HG03064 (cell line): ENCODE results near the gene CERS5.
"Not testable (repeated sequence)": the region's sequence is repeated elsewhere in the genome, so short reads cannot be mapped to it uniquely, and the experiment has no call there.

Experiments used
- ATAC-seq: cut with Tn5 transposase; IDR thresholded peaks from one replicate; pipeline ENCODE4 v1.9.1; 2021; ENCODE audit warnings: low read depth; ENCODE audit not compliant: unreplicated experiment

Gene CERS5

DNA sequence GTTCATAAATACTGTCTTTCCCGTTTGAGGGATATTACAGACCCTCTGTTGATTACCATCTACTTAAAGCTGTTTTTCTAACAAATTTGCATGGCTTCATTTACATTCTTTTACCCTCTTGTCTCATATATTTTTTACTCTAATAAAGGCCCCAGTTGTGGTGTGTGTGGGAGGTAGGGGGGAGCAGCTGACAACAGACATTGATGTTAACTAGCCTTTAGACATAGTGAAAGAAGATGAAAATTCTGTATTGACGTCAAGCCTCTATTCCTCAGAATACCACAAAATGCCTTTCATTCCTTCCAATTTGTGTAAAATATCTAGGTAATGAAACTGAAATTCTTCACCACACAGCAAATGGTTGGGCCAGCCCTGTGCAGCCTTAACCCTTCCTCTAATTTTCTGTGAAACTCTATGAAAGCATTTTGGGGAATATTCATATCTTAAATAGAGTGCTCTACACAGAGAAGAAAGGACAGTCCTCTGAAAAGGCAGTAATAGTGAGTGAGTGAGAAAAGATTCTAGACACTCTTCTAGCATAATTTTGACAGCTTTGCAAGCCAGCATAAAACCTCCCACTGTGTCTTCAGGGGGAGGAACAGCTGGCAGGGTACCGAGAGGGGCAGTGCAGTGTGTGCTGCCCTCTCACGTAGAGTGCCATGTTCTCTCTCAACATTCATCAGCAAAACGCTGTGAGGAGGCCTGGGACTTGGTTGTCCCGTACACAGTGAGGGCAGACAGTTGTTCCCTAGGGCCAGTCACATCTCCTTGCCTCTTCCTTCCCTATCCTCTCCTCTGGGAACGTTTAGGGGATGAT, 20.1 kb upstream of the CERS5 start:
- ATAC-seq, result no peak

DNA sequence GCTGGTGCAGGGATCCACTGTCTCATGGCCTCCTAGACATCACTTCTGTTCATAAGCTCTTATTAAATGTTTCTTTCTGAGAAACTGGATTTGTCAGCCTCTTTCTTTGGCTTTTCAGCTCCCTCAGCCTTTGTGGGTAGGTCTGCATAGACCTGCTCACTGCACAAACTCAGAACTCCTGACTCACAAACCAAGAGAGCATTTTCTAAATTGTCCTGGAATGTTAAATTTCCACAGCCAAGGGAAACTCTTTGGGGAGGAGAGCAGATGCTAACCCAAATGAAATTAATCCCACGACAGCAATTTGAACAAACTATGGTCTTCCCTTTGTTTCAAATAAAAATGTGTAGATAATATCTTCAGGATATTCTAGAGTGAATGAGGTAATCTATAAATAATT, 19.5 kb upstream of the CERS5 start:
- ATAC-seq, result no peak

DNA sequence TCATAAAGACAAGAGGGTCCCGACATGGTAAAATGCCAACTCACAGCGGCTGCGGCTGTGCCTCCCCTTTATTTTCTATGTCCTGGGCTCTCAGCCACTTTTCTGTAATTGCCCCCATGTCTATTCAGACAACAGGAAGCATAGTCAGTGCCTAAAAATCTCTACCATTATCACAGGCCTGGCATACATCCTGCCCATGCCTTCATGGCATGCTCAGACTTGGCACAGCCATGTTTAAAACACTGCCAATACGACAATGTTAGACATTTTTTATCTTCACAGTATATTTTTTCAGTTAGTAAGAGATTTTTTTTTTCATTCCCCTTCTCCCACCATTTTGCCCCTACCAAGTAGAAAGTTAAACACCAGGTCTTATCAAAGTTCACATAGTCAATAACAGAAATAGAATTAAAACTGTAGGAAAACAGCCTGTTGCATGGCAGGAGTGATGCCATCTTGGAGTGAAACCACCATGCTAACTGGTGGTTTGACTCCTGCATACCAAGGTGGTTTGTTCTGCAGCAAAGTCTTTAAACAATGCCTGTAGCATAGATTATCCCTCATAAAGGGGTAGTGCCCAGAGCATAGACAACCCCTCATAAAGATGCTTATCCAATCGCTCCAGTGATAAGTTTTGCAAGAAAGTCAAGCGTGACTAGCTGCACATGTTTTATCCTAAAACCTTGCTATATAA, 18.9 kb upstream of the CERS5 start:
- ATAC-seq, result no peak

DNA sequence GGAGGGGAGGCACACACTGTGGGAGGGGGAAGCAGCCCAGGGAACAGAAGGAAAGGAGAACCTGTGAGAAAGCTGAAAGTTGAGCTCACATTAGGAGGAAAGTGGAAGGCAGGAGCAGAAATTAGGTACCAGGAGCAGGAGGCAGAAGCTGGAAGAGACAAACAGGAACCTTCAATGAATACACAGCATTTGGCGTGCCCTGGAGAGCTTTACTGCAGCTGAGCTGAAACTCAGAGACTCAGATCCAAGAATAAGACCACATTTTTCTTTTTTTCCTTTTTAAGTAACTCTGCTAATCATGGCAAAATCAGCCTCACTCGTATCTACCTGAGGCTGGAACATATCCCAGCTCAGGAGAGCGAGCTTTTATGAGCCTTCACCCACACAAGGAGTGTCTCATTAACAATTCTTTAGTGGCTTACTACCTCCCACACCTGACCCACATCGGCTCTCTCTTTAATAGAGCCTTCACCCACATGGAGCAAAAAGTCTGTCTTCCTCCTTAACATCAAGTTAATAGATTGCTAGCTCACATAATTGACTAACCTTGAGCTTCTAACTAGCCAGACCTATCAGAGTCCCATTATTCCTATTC, 18.2 kb upstream of the CERS5 start:
- no peak for ATAC-seq

DNA sequence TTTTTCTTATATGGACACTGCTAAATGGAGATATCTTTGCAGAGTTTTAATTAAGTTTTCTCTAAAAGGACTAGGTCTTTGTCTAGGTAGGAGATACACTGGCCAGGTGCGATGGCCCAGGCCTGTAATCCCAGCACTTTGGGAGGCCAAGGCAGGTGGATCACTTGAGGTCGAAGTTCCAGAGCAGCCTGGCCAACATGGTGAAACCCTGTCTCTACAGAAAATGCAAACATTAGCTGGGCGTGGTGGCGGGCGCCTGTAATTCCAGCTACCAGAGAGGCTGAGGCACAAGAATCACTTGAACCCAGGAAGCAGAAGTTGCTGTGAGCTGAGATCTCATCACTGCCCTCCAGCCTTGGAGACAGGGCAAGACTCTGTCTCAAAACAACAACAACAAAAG, 17.1 kb upstream of the CERS5 start:
- ATAC-seq, result no peak

DNA sequence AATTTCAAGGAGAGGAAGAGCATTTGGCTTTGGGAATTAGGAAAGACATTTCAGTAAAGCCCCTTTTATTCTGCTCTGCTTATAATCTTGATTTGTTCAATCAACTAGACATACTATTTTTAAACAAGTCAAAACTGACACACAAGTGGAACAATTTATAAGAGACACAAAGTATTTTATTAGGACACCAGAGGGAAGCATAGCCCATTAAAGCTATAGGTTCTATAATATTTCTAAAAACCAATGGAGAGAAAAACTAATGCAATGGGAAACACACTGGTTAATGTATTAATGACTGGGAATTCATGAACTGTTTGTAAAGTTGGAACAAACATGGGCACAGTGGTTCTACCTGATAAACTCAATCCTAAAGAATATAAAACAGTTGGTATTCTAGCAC, 15.3 kb upstream of the CERS5 start:
- ATAC-seq, result no peak

DNA sequence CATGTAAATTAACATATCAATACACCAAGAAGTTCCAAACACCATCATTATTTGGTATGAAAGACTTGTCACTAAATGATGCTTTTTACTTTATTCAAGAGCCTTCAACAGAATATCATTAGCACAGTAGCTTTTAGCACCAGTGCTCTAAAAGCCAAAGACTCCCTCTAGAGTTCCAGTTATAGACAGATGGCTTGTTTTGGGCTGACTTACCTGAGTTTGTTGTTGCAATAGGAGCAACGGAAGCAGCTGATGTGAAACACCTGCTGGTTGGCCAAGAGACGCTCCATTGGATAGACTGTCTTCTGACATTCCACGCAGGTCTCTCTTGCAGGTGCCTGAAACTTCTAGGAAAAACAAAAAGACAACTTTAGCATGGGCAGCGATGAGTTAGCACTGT, 14.5 kb upstream of the CERS5 start:
- no peak for ATAC-seq

DNA sequence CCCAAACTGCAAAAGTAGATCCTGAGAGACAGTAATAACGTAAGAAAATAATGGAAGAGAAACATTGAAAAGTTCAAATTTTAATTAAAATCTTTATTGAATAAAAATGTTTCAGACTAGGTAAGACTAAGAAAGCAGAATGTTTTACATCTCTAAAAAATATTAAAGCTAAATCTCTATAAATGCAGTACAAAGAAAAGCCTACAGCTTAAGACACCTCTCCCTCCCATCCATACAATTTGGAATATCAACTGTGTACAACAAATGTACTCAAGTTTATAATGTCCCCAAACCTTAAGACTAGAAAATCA, 8.5 kb upstream of the CERS5 start:
- no peak for ATAC-seq

DNA sequence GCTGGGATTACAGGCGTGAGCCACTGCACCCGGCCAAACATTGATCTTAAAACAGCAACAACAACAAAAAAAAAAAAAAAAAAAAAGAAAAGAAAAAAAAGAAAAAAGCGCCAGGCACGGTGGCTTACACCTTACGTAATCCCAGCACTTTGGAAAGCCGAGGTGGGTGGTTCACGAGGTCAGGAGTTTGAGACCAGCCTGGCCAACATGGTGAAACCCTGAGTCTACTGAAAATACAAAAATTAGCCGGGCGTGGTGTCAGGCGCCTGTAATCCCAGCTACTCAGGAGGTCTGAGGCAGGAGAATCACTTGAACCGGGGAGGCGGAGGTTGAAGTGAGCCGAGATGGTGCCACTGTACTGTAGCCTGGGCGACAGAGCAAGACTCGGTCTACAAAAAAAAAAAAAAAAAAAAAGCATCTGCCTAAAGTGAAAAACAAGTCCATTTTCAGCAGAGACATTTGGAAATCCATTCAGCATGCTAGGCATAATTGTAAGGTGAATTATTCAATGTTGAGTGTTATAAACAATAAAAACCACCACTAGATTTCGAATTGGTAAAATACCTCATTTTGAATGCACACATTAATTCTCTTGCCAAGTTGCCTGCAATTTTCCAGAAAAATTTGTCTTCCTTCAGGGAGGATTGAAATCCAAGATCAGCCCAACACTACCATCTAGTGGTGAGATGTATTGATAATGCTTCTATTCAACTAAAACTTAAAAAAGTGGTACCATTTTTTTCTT, 8.0 kb upstream of the CERS5 start:
- ATAC-seq, result no peak

DNA sequence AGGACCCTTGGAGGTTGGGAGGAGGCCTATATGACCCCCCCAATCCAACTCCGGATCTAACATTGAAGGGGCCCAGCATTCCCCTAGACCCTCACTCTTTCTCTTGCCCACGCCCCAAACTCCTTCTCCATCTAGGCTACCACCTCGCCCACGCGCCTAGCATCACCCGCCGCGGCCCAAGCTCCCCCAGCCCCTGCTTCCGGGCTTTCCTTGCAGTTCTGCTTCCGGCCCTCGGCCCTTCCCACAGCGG, 445 bp downstream of the CERS5 start:
- peak; percentile 30 for ATAC-seq

DNA sequence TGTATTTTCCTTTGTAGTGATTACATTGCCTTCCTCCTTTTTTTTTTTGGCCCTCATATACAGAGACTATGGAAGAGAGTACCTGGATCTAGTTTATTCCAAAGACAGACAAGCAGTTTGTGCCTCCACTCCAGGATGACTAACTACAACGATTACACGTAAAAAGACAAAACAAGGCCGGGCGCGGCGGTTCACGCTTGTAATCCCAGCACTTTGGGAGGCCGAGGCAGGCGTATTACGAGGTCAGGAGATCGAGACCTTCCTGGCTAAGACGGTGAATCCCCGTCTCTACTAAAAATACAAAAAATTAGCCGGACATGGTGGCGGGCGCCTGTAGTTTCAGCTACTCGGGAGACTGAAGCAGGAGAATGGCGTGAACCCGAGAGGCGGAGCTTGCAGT, 2.2 kb downstream of the CERS5 start:
- ATAC-seq, result no peak

DNA sequence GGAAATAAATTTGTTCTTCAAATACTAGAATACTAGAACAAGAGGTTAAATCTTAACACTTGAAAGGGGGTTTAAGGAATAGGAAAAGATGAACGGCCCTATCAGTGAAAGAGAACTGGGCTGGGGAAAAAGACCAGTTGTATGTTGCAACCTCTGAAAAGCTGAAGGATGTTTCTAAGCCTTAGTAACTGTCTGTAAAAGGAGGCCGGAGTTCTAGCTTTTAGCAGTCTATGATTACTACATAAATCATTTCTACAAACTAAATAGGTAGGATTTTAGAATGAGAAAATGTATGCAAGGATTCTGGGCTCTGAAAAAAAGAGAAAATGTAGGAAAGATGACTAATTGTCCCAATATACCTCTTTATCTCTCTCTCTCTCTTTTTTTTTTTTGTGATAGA, 4.9 kb downstream of the CERS5 start:
- ATAC-seq, result no peak

DNA sequence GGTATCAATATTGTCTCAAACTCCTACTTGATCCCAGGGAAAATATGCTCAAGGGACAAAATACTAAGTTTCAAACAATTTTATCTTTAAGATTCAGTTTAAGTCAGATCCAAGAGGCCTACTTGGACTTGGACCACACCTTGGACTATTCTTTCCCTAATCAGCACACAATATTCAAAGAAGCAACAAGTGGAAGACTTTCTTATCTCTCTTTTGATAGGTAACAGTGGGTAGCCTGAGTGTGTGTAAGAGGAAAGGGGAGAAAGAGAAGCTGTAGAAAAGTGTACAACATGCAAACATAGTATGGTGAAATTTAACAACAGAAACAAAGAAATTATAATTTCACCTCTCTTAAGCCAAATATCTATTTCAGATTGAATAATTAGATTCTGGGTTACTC, 6.5 kb downstream of the CERS5 start:
- ATAC-seq, result no peak

DNA sequence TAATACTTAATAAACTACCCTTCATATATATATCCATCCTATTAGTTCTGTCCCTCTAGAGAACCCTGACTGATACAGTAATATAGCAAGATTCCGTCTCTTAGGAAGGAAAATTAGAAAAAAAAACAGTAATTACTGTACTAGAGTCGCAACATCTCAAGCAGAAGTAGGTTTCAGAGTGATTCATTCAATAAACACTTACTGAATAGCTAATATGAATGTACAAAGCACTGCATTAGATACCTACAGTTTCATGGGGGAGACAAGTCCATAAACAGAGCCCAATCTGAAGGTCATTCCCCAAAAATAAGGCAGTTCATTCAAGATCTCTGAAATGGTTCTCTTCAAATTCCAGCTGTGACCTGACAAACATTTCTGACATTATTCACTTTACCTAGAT, 9.9 kb downstream of the CERS5 start:
- no peak for ATAC-seq

DNA sequence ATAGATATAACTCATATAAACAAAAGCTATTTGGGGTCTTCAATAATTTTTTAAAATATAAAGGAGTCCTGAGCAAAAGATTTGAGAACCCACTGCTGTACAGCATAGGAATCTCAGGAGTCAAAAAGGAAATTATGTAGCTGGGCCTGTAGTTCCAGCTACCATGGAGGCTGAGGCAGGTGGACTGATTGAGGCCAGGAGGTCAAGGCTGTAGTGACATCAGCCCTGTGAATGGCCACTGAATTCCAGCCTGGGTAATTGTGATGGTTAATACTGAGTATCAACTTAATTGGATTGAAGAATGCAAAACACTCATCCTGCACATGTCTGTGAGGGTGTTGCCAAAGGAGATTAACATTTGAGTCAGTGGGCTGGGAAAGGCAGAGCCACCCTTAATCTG, 10.5 kb downstream of the CERS5 start:
- ATAC-seq, result no peak

DNA sequence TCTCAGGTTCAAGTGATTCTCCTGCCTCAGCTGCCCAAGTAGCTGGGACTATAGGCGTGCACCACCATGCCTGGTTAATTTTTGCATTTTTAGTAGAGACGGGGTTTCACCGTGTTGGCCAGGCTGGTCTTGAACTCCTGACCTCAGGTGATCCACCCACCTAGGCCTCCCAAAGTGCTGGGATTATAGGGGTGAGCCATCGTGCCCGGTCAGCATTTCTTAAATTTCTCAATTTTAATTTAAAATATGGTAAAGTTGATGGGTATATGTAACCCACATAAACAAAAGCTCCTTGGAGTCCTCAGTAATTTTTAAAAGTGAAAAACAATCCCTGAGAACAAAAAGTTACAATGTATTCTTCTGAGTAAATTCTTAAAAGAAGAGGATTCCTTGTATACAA, 12.2 kb downstream of the CERS5 start:
- ATAC-seq, result not testable (repeated sequence)

DNA sequence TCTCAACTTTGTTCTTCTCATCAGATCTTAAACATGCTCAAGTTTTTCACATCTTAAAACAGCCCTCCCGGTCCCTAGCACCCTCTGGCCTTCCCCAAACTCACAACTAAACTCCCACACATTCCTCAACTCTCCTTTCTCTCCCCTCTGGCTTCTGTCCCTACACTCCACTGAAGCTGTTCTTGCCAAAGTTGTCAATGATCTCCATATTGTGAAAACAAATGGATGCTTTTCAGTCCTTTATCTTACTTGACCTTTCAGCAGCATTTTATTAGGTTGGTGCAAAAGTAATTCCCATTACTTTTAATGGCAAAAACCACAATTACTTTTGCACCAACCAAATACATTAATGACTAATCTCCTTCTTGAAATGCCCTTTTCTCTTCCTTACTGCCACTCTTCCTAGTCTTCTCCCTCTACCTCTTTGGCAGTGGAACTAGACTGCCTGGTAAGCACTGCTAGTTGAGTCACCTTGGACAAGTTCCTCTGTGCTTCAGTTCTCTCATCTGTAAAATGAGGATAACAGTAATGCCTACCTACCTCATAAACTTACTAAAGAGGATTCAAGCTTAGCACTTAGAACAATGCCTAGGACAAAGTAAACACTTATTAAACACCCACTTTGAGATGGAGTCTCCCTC, 16.0 kb downstream of the CERS5 start:
- no peak for ATAC-seq

DNA sequence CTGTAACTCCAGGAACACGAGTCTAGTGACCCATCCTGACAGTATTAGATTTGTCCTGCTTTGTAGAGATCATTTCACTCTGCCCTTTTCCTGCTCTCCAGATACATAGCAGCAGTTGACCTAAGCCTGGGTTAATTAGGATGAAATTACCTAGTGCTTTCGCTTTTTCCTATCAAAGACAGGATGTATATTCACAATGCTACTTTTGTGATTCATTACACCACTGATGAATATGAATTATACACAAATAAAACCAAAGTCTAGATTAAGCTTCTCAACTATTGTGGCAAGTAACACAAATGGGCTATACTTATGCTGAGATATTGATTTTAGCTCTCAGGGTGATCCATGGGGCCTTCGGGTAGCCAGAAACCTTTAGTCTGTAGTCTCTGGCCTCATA, 17.9 kb downstream of the CERS5 start:
- no peak for ATAC-seq

DNA sequence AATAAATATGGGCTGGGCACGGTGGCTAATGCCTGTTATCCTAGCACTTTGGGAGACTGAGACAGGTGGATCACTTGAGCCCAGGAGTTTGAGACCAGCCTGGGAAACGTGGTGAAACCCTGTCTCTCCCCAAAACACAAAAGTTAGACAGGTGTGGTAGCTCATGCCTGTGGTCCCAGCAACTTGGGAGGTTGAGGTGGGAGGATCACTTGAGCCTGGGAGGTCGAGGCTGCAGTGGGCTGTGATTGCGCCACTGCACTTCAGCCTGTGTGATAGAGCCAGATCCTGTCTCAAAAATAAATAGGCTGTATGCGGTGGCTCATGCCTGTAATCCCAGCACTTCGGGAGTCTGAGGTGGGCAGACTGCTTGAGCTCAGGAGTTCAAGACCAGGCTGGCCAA, 19.2 kb downstream of the CERS5 start:
- not testable (repeated sequence) for ATAC-seq

DNA sequence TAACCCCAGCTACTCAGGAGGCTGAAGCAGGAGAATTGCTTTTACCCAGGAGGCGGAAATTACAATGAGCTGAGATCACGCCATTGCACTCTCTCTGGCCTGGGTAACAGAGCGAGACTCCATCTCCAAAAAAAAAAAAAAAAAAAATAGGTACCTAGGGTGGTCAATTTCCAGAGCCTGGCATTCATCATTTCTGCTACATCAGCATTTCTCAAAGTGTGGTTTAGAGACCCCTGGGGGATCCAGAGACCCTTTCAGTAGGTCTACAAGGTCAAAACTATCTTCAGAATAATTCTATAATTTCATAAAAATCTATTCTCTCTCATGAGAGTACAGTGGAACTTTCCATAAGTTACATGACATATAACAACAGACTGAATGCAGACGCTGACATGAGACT, 19.9 kb downstream of the CERS5 start:
- no peak for ATAC-seq

DNA sequence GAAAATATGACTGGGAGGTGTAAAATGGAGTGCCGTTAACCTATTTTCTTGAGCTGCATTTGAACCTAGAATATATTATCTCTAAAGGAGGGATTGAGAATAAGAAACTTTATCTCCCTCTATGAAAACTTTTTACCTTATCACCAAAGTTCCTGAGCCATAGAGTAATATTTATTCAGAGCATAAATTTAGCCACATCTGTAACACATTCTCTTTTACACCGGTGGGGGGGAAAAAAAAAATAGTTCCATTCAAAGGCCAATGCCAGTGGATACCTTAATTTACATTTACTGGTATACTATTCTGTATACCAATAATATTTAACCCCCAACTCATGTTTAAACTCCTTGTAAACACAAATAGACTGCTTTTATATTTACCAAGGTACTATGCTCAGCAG, 21.7 kb downstream of the CERS5 start:
- no peak for ATAC-seq
